HG03439 (cell line): ENCODE results near the gene HK3.
"Not testable (repeated sequence)": the region's sequence is repeated elsewhere in the genome, so short reads cannot be mapped to it uniquely, and the experiment has no call there.

Experiments
- ATAC-seq: cut with Tn5 transposase; IDR thresholded peaks from one replicate; pipeline ENCODE4 v1.9.1; 2021; ENCODE audit warnings: mild to moderate bottlenecking, moderate library complexity; ENCODE audit not compliant: unreplicated experiment

Gene HK3

GRCh38 chr5:176870644-176871043, 28.5 kb downstream of the HK3 start:
- not testable (repeated sequence) for ATAC-seq

GRCh38 chr5:176870110-176870591, 29.0 kb downstream of the HK3 start:
- no peak for ATAC-seq

DNA sequence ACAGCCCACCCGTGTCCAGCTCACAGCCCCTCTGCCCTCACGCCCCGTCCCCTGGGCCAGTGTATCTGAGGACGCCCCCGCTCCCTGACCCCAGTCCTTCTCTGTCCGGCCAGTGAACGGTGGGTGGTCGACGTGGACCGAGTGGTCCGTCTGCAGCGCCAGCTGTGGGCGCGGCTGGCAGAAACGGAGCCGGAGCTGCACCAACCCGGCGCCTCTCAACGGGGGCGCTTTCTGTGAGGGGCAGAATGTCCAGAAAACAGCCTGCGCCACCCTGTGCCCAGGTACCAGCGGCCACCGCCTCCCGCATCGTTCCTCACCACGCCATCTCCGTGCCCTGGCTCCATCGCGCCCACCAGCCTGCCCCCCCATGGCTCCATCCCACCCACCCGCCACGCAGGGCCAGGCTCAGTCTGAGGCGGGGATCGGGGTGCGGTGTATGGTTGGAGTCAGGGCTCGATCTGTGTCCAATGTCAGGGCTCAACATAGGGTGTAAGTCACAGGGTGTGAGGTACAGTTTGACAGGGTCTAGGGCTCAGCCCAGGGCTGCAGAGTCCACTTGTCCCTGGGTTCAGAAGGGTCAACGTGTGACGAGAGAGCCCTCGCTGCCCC, 29.5 kb downstream of the HK3 start:
- ATAC-seq, result no peak

DNA sequence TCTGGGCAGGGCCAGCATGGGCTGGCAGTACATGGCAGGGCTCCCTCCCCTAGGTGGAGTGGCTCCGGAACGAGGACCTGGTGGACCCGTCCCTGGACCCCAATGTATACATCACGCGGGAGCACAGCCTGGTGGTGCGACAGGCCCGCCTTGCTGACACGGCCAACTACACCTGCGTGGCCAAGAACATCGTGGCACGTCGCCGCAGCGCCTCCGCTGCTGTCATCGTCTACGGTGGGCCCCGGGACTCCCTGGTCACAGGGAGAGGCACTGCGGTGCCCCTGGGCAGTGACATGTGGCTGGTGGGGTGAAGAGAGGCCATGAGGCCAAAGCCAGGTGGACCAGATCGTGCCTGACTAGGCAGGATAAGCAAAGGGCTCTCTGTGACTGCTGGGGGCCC, 30.4 kb downstream of the HK3 start:
- no peak for ATAC-seq

DNA sequence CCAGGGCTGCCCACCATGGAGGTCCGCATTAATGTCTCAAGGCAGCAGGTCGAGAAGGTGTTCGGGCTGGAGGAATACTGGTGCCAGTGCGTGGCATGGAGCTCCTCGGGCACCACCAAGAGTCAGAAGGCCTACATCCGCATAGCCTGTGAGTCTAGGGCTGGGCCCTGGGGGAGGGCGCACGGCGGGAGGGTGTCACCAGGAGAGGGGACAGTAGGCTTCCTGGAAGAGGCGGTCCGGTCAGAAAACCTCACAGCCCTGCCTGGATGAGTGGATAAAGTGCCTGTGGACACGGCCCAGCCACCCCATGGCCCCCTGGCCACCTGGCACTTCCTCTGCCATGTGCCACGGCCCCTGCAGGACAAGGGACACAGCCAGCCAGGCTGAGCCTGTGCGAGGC, 31.0 kb downstream of the HK3 start:
- ATAC-seq, result no peak

- no peak for ATAC-seq
Measured at GRCh38 chr5:176866707-176867310, 32.3 kb downstream of the HK3 start.

DNA sequence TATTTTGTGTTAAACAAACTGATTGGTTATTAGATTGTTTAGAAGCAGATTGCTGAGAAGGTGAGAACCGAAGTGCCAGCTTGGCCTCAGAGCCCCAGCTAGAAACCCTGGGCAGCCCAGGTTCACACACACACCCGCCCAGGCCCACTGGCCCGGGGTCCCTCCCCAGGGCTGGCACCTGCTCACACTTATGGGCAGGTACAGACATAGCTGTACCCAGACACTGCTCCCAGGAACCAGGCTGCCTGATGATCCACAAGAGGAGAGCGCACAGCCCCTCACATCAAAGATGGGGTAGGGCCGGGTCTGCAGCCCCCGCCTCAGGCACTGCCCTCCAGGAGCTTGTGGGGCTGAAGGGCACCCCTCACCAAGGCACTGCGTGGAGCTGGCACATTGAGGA, 33.2 kb downstream of the HK3 start:
- no peak for ATAC-seq

DNA sequence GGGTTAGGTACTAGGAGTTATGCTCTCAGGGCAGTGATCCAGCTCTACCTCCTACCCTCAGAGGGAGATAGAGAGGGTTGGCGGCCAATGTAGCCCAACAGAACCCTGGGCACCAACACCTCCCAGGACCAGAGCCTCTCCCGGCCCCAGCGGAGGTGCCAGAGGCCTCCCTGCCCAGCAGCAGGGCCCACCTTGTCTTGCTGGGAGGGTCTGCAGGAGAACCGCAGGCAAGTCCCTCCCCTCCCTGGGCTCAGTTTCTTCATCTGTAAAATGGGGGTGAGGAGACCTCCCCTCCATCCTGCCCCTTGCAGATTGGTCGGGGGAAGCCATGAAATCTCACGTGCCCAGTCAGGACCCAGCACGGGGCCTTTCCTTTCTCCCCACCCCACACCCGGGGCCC, 34.4 kb downstream of the HK3 start:
- no peak for ATAC-seq

DNA sequence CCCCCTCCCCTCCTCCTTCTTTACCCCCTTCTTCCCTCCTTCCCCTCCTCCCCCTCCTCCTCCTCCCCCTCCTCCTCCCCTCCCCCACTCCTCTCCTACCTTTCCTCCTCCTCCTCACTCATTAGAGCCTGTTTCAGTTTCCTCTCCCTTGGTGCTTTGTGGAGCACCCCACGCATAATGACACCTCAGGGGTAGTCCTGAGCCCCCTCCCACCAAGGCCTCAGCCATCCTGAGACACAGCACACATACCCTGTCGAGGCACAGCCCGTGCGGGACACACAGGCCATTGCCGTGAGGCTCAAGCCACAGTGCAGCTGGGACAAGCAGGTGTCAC, 35.4 kb downstream of the HK3 start:
- ATAC-seq, result no peak

DNA sequence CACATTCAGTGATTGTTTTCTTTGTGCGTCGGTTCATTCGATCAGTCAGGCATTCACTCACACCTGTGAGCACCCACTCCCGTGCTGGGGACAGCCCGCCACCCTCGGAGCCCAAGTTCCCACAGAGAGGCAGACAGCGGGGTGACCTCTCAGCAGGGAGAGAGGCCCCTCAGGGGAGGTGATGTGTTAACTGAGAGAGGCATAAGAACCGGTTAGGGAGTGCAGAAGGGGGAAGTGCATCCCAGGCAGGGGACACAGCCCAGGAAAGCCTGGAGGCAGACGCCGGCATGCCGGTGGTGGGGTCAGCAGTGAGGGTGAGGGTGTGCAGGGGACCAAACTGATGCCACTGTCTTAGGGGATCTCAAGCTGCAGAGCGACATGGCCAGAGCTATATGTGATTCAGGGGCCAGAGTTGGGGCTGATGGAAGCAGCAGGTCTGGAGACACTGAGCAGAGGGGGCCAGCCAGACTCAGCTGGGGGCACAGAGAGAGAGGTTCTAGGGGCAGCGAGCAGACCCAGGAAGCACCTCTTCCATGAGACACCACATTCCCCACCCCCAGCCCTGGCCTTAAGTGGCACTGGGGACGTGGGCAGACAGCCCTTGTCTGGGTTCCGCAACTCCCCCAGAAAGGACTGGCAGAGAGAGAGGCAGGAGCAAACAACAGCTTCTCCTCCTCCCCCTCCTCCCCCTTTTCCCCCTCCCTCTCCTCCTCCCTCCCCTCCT, 35.9 kb downstream of the HK3 start:
- no peak for ATAC-seq

DNA sequence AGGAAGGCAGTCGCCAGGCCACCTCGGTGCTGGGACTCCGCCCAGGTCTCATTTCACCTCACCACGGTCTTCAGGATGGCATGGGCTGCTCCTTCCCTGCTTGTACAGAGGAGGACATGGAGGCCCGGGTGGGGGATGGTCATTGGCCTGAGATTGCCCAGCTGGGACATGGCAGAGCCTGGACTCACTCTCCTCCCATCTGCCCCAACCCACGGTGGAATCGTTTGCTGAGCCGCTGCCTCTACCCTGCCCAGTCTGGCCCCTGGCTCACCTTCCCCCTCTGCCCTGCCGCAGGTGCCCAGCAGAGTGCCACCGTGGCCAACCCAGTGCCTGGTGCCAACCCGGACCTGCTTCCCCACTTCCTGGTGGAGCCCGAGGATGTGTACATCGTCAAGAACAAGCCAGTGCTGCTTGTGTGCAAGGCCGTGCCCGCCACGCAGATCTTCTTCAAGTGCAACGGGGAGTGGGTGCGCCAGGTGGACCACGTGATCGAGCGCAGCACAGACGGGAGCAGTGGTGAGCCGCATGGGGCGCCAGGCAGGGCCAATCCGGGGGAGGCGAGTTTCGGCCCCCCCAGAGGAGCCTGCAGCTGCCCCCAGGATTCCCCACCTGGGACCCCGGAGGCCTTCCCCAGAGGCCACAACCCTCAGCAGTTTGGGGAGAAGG, 36.7 kb downstream of the HK3 start:
- ATAC-seq, result no peak

DNA sequence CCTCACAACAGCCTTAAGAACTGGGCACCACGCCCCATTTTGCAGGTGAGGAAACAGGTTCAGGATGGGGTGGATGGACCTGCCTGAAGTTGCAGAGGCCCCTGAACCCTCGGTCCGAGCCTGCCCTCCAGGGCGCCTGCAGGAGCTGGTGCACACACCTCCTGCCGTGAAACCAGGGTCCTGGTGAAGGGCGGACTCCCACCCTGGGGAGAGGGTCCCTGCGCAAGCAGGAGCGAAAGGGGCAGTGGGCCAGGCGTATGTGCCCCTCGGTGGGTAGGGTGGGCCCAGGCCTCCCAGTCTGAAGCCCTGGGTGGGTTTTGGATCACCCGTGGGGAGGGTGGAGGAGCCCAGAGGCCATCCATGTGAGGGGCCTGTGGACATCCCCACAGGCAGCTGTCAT, 37.9 kb downstream of the HK3 start:
- no peak for ATAC-seq

GRCh38 chr5:176860381-176860780, 38.8 kb downstream of the HK3 start:
- ATAC-seq, result no peak

- ATAC-seq, result no peak
Measured at GRCh38 chr5:176859916-176860315, 39.2 kb downstream of the HK3 start.

DNA sequence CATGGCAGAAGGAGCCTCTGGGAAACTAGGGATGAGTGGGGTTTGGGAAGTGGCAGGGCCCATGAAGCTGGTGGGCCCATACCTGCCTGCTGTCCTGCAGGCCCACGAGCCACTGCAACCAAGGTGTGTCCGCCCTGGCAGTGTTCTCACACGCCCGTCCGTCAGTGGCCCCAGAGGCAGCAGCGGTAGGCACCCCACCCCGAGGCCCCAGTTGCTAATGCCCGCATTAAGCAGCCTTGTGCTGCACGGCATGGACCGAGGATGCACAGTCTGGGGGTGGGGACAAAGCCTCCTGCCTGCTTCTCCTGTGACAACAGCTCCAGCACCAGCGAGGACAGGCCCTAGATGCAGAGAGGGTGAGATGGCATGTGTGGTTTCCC, 41.3 kb downstream of the HK3 start:
- ATAC-seq, result no peak

DNA sequence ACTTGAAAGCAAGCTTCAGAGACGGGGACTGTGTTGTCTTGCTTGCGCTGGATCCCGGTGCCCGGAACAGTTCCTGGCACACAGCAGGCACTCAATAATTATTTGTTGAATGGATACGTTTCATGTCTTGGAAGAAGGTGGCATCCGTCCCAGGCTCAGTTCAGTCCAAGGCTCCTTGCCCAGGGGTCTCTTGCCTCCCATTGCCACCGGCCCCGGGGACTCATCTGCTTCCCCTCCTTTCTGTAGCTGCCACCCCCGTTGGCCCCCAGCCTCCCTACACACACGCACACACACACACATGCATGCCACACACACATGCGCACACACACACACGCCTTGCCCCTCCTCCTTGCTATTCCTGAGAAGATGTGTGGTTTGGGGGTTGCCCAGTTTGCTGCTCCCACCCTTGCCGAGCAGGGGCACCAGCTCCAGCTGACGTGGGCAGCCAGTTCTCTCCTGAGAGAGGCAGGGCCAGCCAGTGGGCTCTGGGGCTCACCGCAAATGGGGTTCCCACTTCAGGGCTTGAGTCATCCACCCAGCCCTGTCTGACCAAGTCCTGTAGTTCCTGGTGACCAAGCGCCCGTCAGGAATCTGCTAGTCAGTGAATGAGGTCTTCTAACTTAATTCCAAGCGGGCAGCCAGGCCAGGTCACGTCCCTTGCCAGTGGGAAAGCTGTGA, 41.8 kb downstream of the HK3 start:
- no peak for ATAC-seq

DNA sequence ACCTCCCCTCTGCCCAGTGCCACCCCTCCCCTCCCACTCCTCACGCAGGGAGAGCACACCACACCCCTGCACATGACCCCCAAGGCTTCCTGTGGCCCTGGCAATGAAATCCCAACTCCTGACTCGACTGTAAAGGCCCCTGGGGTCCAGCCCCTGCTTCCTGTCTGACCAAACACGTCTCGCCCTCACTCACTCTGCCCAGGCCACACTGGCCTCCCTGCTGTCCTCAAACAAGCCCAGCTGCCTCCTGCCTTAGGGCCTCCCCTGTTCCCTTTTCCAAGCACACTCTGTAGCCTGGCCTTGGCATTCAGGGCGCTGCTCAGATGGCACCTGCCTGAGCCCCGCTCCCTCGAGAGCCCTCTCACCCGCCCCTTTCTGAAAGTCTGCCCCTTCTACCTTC, 42.4 kb downstream of the HK3 start:
- ATAC-seq, result no peak

DNA sequence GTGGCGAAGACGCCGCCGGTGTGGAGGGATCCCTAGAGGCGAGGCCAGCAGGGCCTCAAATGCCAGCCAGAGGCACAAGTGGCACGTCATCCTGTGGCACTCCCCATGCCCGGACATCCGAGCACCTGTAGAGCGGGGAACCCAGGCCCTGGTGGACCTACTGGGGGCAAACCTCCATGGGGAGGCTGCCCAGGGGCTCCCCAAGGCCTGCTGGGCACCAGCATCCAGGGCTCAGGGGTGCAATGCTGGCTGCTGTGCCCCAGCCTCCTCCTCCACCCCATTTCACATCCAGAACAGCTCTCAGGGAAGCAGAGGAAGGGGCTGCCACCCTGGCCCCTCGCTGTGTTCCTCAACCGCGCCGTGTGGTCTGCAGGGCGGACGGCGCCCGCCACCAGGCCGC, 43.5 kb downstream of the HK3 start:
- no peak for ATAC-seq

- ATAC-seq, result no peak
Measured at GRCh38 chr5:176854164-176854563, 45.0 kb downstream of the HK3 start.

GRCh38 chr5:176853151-176853778, 45.9 kb downstream of the HK3 start:
- no peak for ATAC-seq
